ENCODE measurements around the gene FNDC3B. TPM values are rescaled to one million over a fixed set of nuclear protein-coding genes. Genes with fewer than 3 reads are reported as not detected.

The FNDC3B gene
- total and polyA plus RNA-seq, 9 donors = 22.1 to 198 (median 108) TPM

- Histone ChIP-seq H3K27ac (no peak overlapping the region), H3K4me3 (no peak overlapping the region), H3K36me3 (no peaks in the 10 kb centered on the region), H3K27me3 (no peaks in the 10 kb centered on the region), H3K9me3 (no peaks in the 10 kb centered on the region), H3K4me1 (ENCODE audit: insufficient read depth) (peaks cover 8% of the 10 kb centered on the region)
- intact Hi-C loops (cut with DNase I) = no loop called here
- DNase-seq = no peak
- 71 to 84% (median 83%) methylated on average over 7 of the region's 7 CpGs for WGBS, 3 donors
- TF ChIP-seq CTCF (IDR thresholded peaks at IDR 0.05) = no peak
- no peak for TF ChIP-seq POLR2A (IDR thresholded peaks at IDR 0.05)
- no peak for TF ChIP-seq EP300 (IDR thresholded peaks at IDR 0.05)
Measured at GRCh38 chr3:172281884-172282283, 242.5 kb downstream of the FNDC3B start.

- Histone ChIP-seq H3K27ac (no peak overlapping the region), H3K9me3 (no peaks in the 10 kb centered on the region), H3K27me3 (no peaks in the 10 kb centered on the region), H3K4me1 (ENCODE audit: insufficient read depth) (peaks cover 11% of the 10 kb centered on the region), H3K36me3 (no peaks in the 10 kb centered on the region), H3K4me3 (no peak overlapping the region)
- WGBS, 3 donors = 91 to 96% (median 93%) methylated on average over 3 of the region's 3 CpGs
- DNase-seq = no peak
- TF ChIP-seq CTCF (IDR thresholded peaks at IDR 0.05) = no peak
- no peak for TF ChIP-seq POLR2A (IDR thresholded peaks at IDR 0.05)
- TF ChIP-seq EP300 (IDR thresholded peaks at IDR 0.05) = no peak
- intact Hi-C loops (cut with DNase I) = no loop called here
Measured at GRCh38 chr3:172282850-172283249, 243.5 kb downstream of the FNDC3B start.

GRCh38 chr3:172283841-172284357, 244.5 kb downstream of the FNDC3B start:
- 33 to 52% (median 43%) methylated on average over 5 of the region's 5 CpGs for WGBS, 3 donors
- intact Hi-C loops (cut with DNase I) = no loop called here
- Histone ChIP-seq H3K27ac (no peak overlapping the region), H3K4me3 (no peak overlapping the region), H3K4me1 (ENCODE audit: insufficient read depth) (peaks cover 11% of the 10 kb centered on the region), H3K27me3 (no peaks in the 10 kb centered on the region), H3K36me3 (no peaks in the 10 kb centered on the region), H3K9me3 (no peaks in the 10 kb centered on the region)
- DNase-seq = no peak
- TF ChIP-seq POLR2A (IDR thresholded peaks at IDR 0.05) (no peak), CTCF (IDR thresholded peaks at IDR 0.05) (no peak), EP300 (IDR thresholded peaks at IDR 0.05) (no peak)

GRCh38 chr3:172285844-172286243, 246.5 kb downstream of the FNDC3B start:
- TF ChIP-seq EP300 (IDR thresholded peaks at IDR 0.05) = no peak
- no peak for TF ChIP-seq POLR2A (IDR thresholded peaks at IDR 0.05)
- H3K36me3 ChIP-seq = no peaks in the 10 kb centered on the region
- H3K4me3 ChIP-seq = no peak overlapping the region
- no peaks in the 10 kb centered on the region for H3K27me3 ChIP-seq
- WGBS, 3 donors = 77 to 90% (median 80%) methylated on average over 4 of the region's 4 CpGs
- H3K4me1 ChIP-seq (ENCODE audit: insufficient read depth) = peaks cover 10% of the 10 kb centered on the region
- no peak overlapping the region for H3K27ac ChIP-seq
- no peaks in the 10 kb centered on the region for H3K9me3 ChIP-seq
- no peak for DNase-seq
- intact Hi-C loops (cut with DNase I) = no loop called here

GRCh38 chr3:172286548-172287148, 247.3 kb downstream of the FNDC3B start:
- H3K27ac ChIP-seq = no peak overlapping the region
- no peaks in the 10 kb centered on the region for H3K36me3 ChIP-seq
- intact Hi-C loops (cut with DNase I) = no loop called here
- TF ChIP-seq EP300 (IDR thresholded peaks at IDR 0.05) = no peak
- no peak for TF ChIP-seq CTCF (IDR thresholded peaks at IDR 0.05)
- TF ChIP-seq POLR2A (IDR thresholded peaks at IDR 0.05) = no peak
- no peaks in the 10 kb centered on the region for H3K9me3 ChIP-seq
- H3K27me3 ChIP-seq = no peaks in the 10 kb centered on the region
- H3K4me1 ChIP-seq (ENCODE audit: insufficient read depth) = peaks cover 10% of the 10 kb centered on the region
- H3K4me3 ChIP-seq = no peak overlapping the region
- DNase-seq = no peak
- 67 to 90% (median 88%) methylated on average over 3 of the region's 3 CpGs for WGBS, 3 donors
